Epithelial cell of proximal tubule (primary cell): Measurements from ENCODE around the gene DTNBP1. TPM values are rescaled to one million over a fixed set of nuclear protein-coding genes. Genes with fewer than 3 reads are reported as not detected.

Experiments used
- DNase-seq: peaks from one replicate; pipeline ENCODE4 v3.0.0-alpha.2; 2011; ENCODE audit warnings: low read depth
- H3K4me3 ChIP-seq: 2 replicates; pipeline ENCODE4 v1.5.1; 2011; ENCODE audit warnings: low read depth, mild to moderate bottlenecking, low read length
- CTCF ChIP-seq: conservative IDR thresholded peaks from 2 replicates; pipeline ENCODE4 v1.5.1; 2012; ENCODE audit warnings: low read depth, mild to moderate bottlenecking, low read length
- total RNA-seq: library from RNA; depleted of rRNA; stranded (reverse); fragments of >200 nt; gene quantifications from 2 replicates; pipeline ENCODE4 v1.2.3, GENCODE V29; 2015

Gene DTNBP1
- total RNA-seq, 1 donor from 2014 or later: 6.3 TPM

GRCh38 chr6:15510536-15511247 is 152.1 kb downstream of the DTNBP1 start:
- no peak overlapping the region for H3K4me3 ChIP-seq
- DNase-seq: no peak
- no peak for TF ChIP-seq CTCF

DNA sequence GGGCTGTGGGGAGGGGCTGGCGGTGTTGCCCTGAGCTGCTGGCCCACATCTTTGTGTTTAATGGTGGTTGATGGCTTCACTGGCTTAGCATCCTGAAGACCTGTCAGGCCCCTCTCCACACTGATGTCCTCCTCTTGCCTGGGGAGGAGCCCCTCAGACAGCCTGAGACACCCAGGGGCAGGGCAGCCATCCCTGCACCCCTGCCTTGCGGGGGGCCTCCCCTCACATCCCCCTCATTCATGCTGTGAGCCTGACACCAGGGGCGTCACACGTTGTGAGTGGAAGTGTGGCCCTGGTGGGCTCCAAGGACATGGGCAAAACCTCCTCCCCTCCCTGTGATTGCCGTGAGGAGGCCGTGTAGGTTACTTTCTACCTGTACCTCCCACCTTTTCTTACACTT is 152.7 kb downstream of the DTNBP1 start:
- no peak for TF ChIP-seq CTCF
- no peak overlapping the region for H3K4me3 ChIP-seq
- DNase-seq: no peak

DNA sequence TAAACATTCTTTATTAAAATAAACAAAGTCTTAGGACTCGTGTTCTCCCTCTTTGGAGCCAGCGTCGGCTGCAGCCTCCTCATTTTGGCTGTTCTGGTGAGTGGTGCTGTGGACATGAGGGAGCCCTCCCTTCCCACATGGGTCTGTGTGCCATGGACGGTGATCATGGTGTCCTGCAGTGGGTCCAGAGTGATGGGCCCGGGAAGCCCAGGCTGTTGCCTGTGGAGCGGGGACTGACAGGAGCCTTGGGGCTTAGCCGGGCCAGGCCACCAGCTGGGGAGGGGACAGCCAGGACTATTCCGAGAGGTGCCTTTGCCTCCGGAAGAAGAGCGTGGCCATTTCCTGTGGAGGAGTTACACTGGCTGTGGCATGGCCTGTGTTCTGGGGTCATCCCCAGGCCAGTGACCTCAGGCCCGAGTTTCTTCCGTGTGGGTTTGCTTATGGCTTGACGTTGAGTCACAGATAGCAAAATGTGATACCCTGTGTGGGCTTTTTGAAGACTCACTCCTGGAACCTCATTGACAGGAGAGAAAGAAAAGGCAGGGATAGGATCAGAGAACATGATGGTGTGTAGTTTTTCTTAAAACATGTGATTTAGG is 153.4 kb downstream of the DTNBP1 start:
- no peak for TF ChIP-seq CTCF
- H3K4me3 ChIP-seq: no peak overlapping the region
- DNase-seq: no peak

DNA sequence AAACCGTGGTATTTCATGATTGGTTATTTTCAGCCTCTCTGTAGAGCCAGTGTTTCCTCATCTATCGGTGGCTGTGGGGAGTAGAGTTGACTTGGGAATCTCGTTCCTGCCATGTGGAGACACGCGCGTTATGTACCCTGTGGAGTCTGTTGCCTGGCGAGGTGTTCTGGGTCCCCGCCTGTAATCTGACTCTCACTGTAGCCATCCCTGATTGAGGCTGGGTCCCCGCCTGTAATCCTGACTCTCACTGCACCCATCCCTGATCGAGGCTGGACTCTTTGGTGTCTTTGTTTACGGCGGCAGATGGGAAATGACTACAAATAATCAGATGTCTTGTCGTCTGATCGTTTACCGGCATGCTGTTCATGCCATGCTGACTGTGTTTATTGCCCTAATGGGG is 153.9 kb downstream of the DTNBP1 start:
- DNase-seq: no peak
- no peak for TF ChIP-seq CTCF
- no peak overlapping the region for H3K4me3 ChIP-seq

DNA sequence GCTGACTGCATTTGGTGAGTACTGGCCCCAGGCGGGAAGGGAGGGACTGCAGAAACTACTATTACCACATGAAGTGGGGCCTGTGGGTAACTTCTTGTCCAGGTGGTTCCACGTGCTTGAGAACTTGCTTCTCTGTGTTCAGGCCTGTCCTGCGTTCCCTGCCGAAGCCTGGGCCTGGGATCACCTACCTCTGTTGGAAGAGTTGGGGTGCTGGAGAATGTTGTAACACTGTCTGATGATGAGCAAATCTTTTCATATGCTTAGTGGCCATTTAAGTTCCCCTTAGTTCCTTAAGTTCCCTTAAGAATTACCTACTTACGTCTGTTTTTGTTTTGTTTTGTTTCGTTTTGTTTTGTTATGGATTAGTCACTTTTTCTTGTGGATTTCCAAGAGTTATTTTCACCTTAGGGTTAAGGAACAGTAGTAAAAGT is 154.4 kb downstream of the DTNBP1 start:
- DNase-seq: no peak
- TF ChIP-seq CTCF: no peak
- H3K4me3 ChIP-seq: no peak overlapping the region

DNA sequence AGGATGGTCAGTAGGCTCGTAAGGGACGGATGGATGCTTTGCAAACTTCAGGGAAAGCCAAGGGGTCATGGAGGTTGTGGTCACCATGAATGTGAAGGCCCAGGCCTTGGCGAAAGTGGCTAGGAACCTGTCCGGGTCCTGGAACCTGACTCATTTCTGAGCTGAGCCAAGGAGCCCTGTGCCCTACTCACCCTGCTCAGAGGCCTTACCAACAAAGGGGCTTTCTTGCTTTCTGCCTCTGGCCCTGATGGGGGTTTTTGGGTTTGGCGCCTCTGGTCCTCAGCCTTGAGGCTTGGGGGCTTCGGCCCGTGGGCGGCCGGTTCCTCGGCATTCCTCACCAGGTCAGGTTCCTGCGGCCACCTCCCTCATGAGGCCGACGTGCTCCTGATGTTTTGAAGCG is 155.1 kb downstream of the DTNBP1 start:
- H3K4me3 ChIP-seq: no peak overlapping the region
- DNase-seq: no peak
- TF ChIP-seq CTCF: no peak

DNA sequence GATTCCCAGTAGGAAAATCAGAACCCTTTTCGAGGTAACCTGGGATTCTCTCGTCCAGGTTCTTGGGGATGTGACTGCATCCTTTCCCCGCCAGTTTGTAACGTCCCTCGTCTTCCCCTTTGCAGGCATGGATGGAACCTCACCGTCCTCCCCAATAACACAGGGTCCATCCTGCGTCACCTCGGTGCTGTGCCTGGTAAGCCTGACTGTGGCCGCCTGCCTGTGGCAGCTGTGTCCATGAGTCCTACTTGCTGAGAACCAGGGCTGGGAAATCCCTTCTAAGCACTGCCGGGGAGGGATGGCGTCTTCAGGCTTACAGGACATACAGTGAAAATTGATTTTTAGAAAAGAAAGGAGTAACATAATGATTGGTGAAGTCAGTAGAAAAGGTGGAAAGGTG is 155.6 kb downstream of the DTNBP1 start:
- DNase-seq: no peak
- no peak overlapping the region for H3K4me3 ChIP-seq
- TF ChIP-seq CTCF: no peak
